ENCODE measurements around the gene OLFM2.

- TF ChIP-seq CTCF (IDR thresholded peaks at IDR 0.05), result no peak
- no peak for TF ChIP-seq EZH2phosphoT487 (IDR thresholded peaks at IDR 0.05)
Measured at GRCh38 chr19:9914001-9914314, 22.4 kb downstream of the OLFM2 start.

All from neural progenitor cell (in vitro differentiated cells).